ENCODE measurements around the gene AATK.

The AATK gene

DNA sequence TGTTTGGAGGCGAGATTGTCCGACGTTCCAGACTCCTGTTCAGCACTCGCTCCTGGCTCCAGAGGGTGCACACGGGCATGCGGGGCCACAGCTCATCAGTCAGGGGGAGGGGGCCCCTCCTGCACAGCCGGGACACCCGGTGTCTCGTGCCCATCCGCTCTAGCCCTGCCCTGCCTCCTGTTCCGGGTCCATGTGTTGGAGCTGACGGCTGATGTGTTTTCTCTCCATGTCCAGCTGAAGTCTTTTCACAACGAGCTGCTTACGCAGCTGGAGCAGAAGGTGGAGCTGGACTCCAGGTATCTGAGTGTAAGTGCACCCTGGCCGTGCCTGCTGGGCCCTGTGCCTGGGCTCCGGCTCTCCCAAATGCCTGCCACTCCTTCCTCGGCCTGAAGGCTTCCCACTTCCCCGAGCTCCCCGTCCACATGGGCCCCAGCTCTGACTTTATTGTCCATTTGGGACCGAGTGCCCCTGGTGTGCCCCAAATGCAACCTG, 80.6 kb downstream of the AATK start:
- POLR2A ChIA-PET = no interaction called here

DNA sequence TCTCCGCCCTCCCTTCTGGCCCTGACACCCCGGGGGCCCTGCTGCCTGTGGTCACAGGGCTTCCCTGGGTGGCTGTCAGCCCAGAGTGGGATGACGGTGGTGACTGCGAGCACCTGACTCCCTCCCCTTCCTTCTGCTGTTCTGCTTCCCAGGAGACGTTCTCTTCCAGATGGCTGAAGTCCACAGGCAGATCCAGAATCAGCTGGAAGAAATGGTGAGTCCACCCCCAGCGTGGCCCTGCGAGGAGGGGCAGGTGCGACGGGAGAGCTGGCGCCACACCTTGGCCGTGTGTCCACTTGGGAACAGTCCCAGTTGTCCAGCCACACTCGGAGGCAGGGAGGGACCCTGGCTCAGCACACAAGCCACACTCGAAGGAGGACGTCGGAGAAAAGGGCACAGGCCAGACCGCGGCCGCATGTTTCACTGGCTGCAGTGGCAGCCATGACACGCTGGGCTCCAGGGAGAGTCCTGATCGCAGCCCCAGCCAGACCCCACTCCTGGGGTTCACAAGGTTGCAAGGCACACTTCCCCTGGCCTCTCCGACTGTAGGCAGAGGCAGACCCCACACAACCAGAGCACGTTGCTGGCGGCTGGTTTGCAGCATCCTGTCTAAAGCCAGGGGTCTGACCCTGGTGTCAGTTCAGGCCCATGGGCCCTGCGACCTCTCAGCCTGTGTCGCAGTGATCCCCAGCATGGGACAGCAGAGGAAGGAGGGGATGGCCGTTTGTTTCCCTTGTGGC, 81.2 kb downstream of the AATK start:
- TF ChIP-seq TARDBP (IDR thresholded peaks at IDR 0.05) (no peak), HDGF (IDR thresholded peaks at IDR 0.05; ENCODE audit: borderline replicate concordance) (no peak), SP1 (IDR thresholded peaks at IDR 0.05) (no peak), CTBP1 (IDR thresholded peaks at IDR 0.05; ENCODE audit: borderline replicate concordance) (no peak)
- DNase-seq (ENCODE audit: extremely low spot score) = no peak
- CTCF ChIA-PET = interaction anchor here (0.8 kb wide), 1 partner anchor 12 kb away, joined by 3 read pairs; no protein-coding TSS in a partner anchor
- POLR2A ChIA-PET = no interaction called here

More for the DNA sequence above, 80.6 kb downstream of the AATK start:
- no peak for DNase-seq (ENCODE audit: extremely low spot score)
- TF ChIP-seq TARDBP (IDR thresholded peaks at IDR 0.05) = no peak
- no peak for TF ChIP-seq SP1 (IDR thresholded peaks at IDR 0.05)
- no peak for TF ChIP-seq FOXK2 (IDR thresholded peaks at IDR 0.05)
- no peak for TF ChIP-seq NFRKB (IDR thresholded peaks at IDR 0.05)
- no peak for TF ChIP-seq L3MBTL2 (conservative IDR thresholded peaks at IDR 0.05)
- no peak for TF ChIP-seq ZNF384 (IDR thresholded peaks at IDR 0.05)
- no peak for TF ChIP-seq ARNT (IDR thresholded peaks at IDR 0.05)
- TF ChIP-seq HDGF (IDR thresholded peaks at IDR 0.05; ENCODE audit: borderline replicate concordance) = no peak
- no peak for TF ChIP-seq CTBP1 (IDR thresholded peaks at IDR 0.05; ENCODE audit: borderline replicate concordance)
- no peak for TF ChIP-seq ELF4 (IDR thresholded peaks at IDR 0.05)
- TF ChIP-seq FOXM1 (IDR thresholded peaks at IDR 0.05; ENCODE audit: borderline replicate concordance) = no peak
- TF ChIP-seq FOXA1 (IDR thresholded peaks at IDR 0.05) = no peak
- no peak for TF ChIP-seq LEF1 (IDR thresholded peaks at IDR 0.05; ENCODE audit: borderline replicate concordance)
- no peak for TF ChIP-seq SUZ12 (IDR thresholded peaks at IDR 0.05)
- TF ChIP-seq, protein P1, sequence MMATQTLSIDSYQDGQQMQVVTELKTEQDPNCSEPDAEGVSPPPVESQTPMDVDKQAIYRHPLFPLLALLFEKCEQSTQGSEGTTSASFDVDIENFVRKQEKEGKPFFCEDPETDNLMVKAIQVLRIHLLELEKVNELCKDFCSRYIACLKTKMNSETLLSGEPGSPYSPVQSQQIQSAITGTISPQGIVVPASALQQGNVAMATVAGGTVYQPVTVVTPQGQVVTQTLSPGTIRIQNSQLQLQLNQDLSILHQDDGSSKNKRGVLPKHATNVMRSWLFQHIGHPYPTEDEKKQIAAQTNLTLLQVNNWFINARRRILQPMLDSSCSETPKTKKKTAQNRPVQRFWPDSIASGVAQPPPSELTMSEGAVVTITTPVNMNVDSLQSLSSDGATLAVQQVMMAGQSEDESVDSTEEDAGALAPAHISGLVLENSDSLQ (IDR thresholded peaks at IDR 0.05) = no peak
- CTCF ChIA-PET = interaction anchor here (0.6 to 0.8 kb wide), 3 partner anchors 12 to 97 kb away, joined by 3 read pairs; no protein-coding TSS in a partner anchor

DNA sequence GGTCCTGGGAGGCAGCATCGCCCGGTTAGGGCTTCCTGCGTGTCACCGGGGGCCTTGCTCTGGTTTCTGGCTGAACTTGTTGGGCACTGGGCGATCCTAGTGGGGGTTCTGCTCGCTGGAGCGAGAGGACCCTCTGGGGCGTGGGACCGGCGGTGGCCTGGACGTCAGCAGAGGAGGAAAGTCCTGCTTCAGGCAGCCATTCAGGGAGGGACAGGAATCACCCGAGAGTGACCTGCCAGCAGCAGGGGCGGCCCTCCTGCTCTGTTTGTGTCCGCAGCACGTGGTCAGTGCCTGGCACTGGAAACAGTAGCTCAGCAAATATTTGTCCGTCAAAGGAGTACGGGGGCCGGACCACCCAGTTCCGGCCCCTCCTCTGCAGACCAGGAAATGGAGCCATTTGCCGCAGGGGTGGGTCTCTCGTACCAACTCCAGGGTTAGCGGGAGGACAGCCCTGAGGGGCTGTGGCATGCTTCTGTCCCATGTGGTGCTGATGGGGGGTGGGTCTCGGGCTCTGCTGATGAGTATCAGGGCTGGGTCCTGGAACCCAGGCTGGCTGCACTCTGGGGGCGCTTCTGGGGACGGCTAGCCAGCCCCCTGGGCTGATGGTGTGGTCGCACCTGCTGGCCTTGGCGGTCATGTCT, 82.8 kb downstream of the AATK start:
- DNase-seq (ENCODE audit: extremely low spot score) = no peak
- no peak for TF ChIP-seq NFRKB (IDR thresholded peaks at IDR 0.05)
- TF ChIP-seq FOXM1 (IDR thresholded peaks at IDR 0.05; ENCODE audit: borderline replicate concordance) = no peak
- TF ChIP-seq CTBP1 (IDR thresholded peaks at IDR 0.05; ENCODE audit: borderline replicate concordance) = no peak
- TF ChIP-seq FOXA1 (IDR thresholded peaks at IDR 0.05) = no peak
- ChIA-PET CTCF (no interaction called here), POLR2A (no interaction called here)

DNA sequence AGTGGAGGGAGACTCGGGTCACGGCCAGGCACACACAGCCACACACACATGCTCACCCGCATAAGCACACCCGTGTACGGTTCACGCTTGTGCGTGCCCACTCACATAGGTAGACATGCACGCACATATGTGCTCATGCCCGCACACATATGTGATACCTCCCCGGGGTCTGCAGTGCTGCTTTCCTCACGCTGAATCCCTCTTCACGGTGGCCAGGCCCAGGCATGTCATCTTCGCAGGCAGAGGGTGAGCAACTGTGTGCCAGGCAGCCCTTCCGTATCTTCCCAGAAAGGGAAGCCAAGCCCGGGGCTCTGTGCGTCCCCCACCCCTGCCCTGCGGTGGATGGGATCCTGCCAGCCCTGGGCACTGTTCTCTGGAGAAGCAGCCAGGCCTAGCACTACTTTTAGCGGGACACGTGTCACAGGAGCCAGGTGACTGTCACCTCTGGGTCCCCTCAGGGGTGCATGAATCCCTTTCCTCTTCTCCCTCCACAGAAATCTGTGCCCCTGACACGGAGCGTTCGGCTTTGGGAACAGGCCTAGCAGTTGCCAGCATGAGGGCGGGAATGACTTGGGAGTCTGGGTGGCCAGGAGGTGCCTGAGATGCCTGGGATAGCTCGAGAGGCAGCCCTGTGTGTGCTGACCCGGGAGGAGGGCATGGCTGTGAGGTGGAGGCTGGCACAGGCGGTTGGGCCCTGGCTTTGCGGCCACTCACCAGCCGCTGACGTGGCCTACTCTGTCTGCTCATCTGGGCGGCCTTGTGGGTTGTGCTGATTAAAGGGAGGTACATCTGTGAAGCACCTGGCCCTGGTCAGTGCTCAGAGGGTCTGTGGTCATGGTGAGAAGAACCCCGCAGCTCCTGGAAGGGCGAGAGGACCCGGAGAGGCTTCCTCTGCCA, 83.6 kb downstream of the AATK start:
- DNase-seq (ENCODE audit: extremely low spot score) = no peak
- TF ChIP-seq ELF4 (IDR thresholded peaks at IDR 0.05) = no peak
- TF ChIP-seq, protein P1 (IDR thresholded peaks at IDR 0.05) = no peak
- no peak for TF ChIP-seq FOXA1 (IDR thresholded peaks at IDR 0.05)
- ChIA-PET CTCF (no interaction called here), POLR2A (no interaction called here)

DNA sequence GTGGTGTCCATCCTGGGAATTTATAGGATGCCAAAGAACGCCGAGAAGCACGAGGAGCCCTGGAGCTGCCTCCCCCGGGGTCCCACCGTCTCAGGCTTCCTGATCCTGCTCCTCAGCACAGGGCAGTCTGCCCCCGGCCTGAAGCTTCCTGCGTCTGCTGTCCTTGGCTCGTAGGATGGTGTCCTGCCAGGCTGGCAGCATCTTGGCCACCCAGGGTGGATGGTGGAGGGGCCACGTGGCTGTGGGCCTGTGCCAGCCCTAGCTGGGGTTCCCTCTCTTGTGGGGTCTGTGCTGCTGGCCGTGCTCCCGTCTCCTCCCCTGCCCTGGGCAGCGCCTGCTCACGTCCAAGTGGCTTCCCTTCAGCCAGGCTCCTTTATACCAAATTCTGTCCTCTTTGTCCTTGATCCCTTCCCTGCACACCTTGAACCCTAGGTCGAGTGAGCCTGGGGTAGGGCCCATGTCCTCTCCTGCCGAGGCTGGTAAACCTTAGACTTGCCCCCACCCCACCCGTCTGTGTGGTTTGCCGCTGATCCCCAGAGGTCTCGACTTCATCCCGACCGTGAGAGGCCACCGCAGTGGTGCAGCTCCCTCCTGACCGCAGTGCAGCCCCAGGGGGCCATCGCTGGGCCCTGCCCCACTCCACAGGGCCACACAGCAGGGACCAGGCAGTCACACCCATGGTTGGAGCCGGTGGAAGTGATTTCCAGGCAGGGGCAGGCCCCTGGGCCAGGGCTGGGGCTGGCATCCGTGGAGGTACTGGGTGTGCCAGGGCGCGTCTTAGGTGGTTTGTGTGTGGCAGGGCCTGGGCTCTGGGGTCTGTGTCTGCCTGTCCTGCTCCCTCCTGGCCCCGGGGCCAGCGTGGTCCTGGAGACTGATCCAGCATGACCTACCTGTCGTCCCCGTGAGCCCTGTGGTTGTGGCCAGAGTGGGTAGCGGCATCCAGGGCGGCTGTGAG, 84.5 kb downstream of the AATK start:
- POLR2A ChIA-PET = no interaction called here
- CTCF ChIA-PET = no interaction called here

More for the DNA sequence above, 84.5 kb downstream of the AATK start:
- no peak for DNase-seq (ENCODE audit: extremely low spot score)
- TF ChIP-seq SP1 (IDR thresholded peaks at IDR 0.05) (no peak), ARNT (IDR thresholded peaks at IDR 0.05) (no peak), BHLHE40 (IDR thresholded peaks at IDR 0.05; ENCODE audit: borderline replicate concordance) (no peak)
- TF ChIP-seq, protein P1 (IDR thresholded peaks at IDR 0.05) = no peak

Data from HEK293T (cell line).